PC-3 (cell line): Measurements from ENCODE around the gene NTHL1.

ENCODE experiments used
- EZH2 ChIP-seq: fragments of 300-600 bp; sonication (generic); IDR thresholded peaks from one replicate; pipeline ENCODE4 v1.6.1; 2017; ENCODE audit warnings: antibody characterized with exemption, mild to moderate bottlenecking, low read length; ENCODE audit not compliant: unreplicated experiment
- TF ChIP-seq, protein P1 (sequence below): fragments of 300-600 bp; sonication (generic); conservative IDR thresholded peaks from 2 replicates; pipeline ENCODE4 v1.5.1; 2017; ENCODE audit warnings: antibody characterized with exemption, low read depth, mild to moderate bottlenecking, low read length

DNA sequence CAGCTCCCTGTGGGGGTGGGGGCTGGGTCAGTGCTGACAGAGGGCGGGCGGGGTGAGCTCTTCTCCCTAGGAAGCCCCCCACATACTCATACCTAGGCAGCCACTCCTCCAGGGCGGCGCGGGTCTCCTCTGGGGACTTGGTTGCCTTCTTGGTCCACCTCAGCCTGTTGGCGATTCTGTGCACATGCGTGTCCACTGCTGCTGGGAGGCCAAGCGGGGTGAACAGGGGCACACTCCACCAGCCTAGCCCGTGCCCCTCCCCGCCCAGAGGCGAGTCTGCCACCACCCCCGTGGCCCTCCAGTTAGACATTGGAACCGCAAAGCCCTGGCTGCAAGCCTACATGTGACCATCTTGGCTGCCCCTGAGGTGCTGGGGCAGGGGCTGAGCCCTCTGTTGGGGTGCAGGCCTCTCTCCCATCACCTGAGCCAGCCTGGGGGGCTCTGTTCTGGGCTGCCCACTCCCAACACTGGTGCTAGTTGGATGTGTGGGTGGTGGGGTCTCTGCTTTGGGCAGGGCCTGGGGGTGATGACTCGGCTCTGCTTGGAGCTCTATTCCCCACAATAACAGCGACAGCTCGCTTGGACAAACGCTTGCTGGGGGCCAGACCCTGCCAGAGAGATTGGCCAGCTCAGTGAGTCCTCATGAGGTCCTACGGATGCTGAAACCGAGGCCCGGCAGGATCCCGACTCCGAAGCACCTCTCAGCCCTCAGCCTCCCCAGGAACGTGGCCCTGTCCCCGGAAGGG is 7.4 kb downstream of the NTHL1 start:
- TF ChIP-seq, protein P1, sequence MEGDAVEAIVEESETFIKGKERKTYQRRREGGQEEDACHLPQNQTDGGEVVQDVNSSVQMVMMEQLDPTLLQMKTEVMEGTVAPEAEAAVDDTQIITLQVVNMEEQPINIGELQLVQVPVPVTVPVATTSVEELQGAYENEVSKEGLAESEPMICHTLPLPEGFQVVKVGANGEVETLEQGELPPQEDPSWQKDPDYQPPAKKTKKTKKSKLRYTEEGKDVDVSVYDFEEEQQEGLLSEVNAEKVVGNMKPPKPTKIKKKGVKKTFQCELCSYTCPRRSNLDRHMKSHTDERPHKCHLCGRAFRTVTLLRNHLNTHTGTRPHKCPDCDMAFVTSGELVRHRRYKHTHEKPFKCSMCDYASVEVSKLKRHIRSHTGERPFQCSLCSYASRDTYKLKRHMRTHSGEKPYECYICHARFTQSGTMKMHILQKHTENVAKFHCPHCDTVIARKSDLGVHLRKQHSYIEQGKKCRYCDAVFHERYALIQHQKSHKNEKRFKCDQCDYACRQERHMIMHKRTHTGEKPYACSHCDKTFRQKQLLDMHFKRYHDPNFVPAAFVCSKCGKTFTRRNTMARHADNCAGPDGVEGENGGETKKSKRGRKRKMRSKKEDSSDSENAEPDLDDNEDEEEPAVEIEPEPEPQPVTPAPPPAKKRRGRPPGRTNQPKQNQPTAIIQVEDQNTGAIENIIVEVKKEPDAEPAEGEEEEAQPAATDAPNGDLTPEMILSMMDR = no peak
- TF ChIP-seq EZH2 = no peak
